Measurements from ENCODE around the gene CXCL6. TPM values are rescaled to one million over a fixed set of nuclear protein-coding genes. Genes with fewer than 3 reads are reported as not detected.

Gene CXCL6
- total RNA-seq (not detected), total RNA-seq (0 reads per million in 2 donors)

DNA sequence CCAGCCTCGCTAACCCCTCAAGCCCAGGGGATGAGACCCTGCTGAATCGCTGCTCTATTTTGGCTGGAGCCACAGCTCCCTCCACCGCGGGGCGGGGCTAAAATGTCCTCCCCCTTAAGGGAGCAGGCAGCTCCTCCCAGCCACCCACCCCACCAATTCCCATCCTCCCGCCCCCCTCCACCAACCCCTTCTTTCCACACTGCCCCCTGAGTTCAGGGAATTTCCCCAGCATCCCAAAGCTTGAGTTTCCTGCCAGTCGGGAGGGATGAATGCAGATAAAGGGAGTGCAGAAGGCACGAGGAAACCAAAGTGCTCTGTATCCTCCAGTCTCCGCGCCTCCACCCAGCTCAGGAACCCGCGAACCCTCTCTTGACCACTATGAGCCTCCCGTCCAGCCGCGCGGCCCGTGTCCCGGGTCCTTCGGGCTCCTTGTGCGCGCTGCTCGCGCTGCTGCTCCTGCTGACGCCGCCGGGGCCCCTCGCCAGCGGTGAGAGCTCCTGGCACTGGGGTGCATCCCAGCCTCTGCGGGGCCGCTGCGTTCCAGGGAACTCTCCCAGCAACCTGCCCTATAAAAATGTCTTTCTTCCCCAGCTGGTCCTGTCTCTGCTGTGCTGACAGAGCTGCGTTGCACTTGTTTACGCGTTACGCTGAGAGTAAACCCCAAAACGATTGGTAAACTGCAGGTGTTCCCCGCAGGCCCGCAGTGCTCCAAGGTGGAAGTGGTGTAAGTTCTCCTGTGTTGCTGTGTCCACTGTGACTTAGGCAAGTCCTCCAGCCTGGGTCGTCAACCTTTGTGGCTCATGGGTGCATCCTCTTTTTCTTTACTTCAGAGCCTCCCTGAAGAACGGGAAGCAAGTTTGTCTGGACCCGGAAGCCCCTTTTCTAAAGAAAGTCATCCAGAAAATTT, at the start of gene CXCL6:
Gene CXCL6, plus strand, starts transcription at position 306 of the 907 bp plus-strand sequence. Its CDS starts 73 bp downstream, at position 379.
- Mint-ChIP-seq H3K4me3 (no peak within 1 kb of the TSS), H3K4me1 (no peaks in the 10 kb centered on the region), H3K27me3 (peaks cover 16% of the 10 kb centered on the region), H3K27ac (no peak within 1 kb of the TSS), H3K36me3 (ENCODE audit: low read depth) (no peaks in the 10 kb centered on the region)
- DNase-seq (no peak), ATAC-seq (no peak)
- peaks cover 3% of the 10 kb centered on the region for H3K9me3 ChIP-seq (ENCODE audit: control insufficient read depth, low read length, poor library complexity, severe bottlenecking)

DNA sequence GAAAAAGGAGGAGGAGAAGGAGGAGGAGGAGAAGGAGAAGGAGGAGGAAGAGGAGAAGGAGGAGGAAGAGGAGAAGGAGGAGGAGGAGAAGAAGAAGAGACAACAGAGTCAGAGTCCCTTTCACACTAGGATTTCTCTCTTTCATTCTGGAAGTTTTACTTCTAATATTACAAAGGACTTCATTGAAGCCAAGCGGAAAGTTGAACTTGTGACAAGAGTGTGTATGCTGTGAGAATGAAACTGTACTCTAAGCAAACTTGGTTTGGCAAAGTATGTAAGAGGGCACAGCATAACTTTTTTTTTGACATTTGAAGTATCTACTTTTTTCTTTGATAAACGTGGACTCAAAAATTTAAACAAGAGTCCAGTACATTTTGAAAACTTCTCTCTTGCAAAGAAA, 48.1 kb upstream of the CXCL6 start:
- DNase-seq, result no peak
- no peaks in the 10 kb centered on the region for H3K27me3 Mint-ChIP-seq
- no peak overlapping the region for H3K4me3 Mint-ChIP-seq
- no peaks in the 10 kb centered on the region for H3K4me1 Mint-ChIP-seq
- H3K36me3 Mint-ChIP-seq (ENCODE audit: low read depth), result no peaks in the 10 kb centered on the region
- ATAC-seq, result no peak
- no peak overlapping the region for H3K27ac Mint-ChIP-seq
- no peaks in the 10 kb centered on the region for H3K9me3 ChIP-seq (ENCODE audit: control insufficient read depth, low read length, poor library complexity, severe bottlenecking)

DNA sequence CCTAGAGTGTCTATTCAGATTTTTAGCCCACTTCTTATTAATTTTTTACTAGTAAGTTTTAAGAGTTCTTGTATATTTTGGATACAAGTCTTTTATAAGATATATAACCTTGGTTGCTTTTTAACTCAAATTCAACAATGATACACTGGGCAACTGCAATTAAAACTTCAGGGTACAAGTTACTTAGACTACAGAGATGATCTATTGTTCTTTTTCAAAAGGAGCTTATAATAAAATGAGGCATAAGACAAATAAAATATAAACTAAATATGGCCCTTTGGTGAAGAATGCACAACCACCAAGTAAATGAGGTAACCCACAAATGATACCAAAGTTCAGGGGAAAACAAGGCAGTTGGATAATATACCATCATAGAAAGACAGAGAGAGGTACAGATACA, 37.6 kb upstream of the CXCL6 start:
- Mint-ChIP-seq H3K27me3 (no peaks in the 10 kb centered on the region), H3K4me3 (no peak overlapping the region), H3K4me1 (no peaks in the 10 kb centered on the region), H3K27ac (no peak overlapping the region), H3K36me3 (ENCODE audit: low read depth) (no peaks in the 10 kb centered on the region)
- ATAC-seq (no peak), DNase-seq (no peak)
- H3K9me3 ChIP-seq (ENCODE audit: control insufficient read depth, low read length, poor library complexity, severe bottlenecking), result no peaks in the 10 kb centered on the region

DNA sequence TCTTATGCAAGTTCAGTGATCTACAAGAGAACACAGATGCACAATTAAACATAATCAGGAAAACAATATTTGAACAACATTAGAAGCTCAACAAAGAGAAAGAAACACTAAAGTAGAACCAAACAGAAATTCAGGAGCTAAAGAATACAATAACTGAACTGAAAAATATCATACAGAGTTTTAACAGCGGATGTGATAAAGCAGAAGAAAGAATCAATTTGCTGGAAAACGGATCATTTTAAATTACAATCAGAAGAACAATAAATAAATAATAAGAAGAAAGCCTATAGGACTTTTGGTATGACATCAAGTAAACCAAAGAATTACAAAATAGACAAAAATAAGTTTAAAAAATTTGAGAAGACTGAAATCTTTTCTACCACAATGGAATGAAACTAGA, 36.3 kb upstream of the CXCL6 start:
- no peak overlapping the region for H3K27ac Mint-ChIP-seq
- DNase-seq (no peak), ATAC-seq (no peak)
- no peaks in the 10 kb centered on the region for H3K9me3 ChIP-seq (ENCODE audit: control insufficient read depth, low read length, poor library complexity, severe bottlenecking)
- H3K4me3 Mint-ChIP-seq, result no peak overlapping the region
- no peaks in the 10 kb centered on the region for H3K4me1 Mint-ChIP-seq
- no peaks in the 10 kb centered on the region for H3K36me3 Mint-ChIP-seq (ENCODE audit: low read depth)
- H3K27me3 Mint-ChIP-seq, result no peaks in the 10 kb centered on the region

DNA sequence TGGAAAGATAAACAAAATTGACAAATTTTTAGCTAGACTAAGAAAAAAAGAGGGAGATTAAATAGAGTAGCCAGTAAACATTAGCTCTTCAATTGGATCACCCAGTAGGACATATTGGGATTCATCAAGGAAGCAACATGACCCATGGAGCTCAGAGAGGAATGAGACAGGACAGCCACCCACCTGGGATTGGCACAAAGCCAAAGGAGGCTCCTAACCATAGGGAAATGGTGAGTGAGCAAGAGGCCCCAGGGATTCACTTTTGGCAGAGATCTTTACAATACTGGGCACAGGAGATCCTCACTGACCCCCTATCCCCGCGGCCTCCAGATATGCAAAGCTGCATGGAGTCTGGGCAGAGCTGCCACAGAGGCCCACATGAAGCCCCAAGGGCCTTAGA, 34.8 kb upstream of the CXCL6 start:
- H3K4me3 Mint-ChIP-seq, result no peak overlapping the region
- H3K36me3 Mint-ChIP-seq (ENCODE audit: low read depth), result no peaks in the 10 kb centered on the region
- ATAC-seq, result no peak
- no peaks in the 10 kb centered on the region for H3K9me3 ChIP-seq (ENCODE audit: control insufficient read depth, low read length, poor library complexity, severe bottlenecking)
- DNase-seq, result no peak
- H3K27ac Mint-ChIP-seq, result no peak overlapping the region
- no peaks in the 10 kb centered on the region for H3K27me3 Mint-ChIP-seq
- no peaks in the 10 kb centered on the region for H3K4me1 Mint-ChIP-seq

DNA sequence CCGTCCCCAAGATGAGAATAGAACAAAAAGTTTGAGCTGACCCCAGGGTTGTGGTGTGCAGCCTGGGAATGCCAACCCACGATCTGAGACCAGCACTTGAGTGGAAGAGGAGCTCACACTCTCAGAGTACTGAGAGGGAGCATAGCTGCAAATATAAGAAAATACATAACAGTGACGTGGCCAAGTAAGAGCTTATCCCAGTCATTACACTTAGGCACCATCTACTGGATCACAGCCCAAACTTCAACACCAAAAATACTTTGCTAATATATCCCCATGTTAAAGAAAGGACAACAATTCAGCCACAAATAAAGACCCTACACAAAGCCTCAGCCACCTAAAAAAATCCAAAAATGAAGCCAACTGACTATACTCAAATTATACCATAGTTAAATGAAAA, 33.3 kb upstream of the CXCL6 start:
- no peaks in the 10 kb centered on the region for H3K4me1 Mint-ChIP-seq
- H3K4me3 Mint-ChIP-seq, result no peak overlapping the region
- H3K27ac Mint-ChIP-seq, result no peak overlapping the region
- H3K9me3 ChIP-seq (ENCODE audit: control insufficient read depth, low read length, poor library complexity, severe bottlenecking), result no peaks in the 10 kb centered on the region
- DNase-seq (no peak), ATAC-seq (no peak)
- no peaks in the 10 kb centered on the region for H3K36me3 Mint-ChIP-seq (ENCODE audit: low read depth)
- H3K27me3 Mint-ChIP-seq, result no peaks in the 10 kb centered on the region

DNA sequence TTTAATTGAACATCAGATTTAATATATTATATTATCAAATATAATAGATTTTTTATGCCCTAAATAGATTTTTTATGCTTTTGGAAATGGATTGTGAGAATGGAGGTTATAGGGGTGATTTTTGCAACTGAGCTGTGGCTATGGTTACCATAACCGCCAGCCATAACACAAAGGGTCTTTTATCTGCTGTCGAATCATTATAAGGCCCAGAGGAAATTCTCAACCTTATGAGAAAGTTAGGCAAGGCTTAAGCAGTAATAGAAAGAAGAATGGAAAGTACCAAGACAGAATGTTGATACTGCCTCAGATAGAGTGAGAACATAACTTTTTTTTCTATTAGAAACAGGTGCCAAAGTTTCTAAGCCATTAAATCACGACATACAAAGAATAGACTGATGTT, 26.3 kb upstream of the CXCL6 start:
- Mint-ChIP-seq H3K36me3 (ENCODE audit: low read depth) (no peaks in the 10 kb centered on the region), H3K27ac (no peak overlapping the region), H3K4me3 (no peak overlapping the region), H3K4me1 (no peaks in the 10 kb centered on the region), H3K27me3 (no peaks in the 10 kb centered on the region)
- no peak for ATAC-seq
- H3K9me3 ChIP-seq (ENCODE audit: control insufficient read depth, low read length, poor library complexity, severe bottlenecking), result no peaks in the 10 kb centered on the region
- no peak for DNase-seq

DNA sequence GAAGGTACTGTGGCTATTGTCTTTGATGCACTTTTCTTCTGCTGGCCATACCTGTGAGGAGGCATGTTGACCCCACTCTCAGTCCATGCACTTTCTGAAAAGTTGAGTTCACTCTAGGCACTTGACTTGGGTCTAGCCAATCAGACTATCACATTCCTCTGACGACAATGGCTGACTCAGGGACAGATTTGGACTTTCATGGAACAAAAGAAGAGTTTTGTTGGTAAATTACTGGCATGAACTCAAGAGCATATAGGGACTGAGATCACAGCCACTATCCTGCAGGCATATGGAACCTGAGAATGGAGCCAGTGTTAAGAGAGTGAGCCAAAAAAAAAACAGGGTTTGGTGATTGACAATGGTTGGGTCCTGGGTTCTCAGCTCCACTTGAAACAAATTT, 24.6 kb upstream of the CXCL6 start:
- no peaks in the 10 kb centered on the region for H3K36me3 Mint-ChIP-seq (ENCODE audit: low read depth)
- H3K9me3 ChIP-seq (ENCODE audit: control insufficient read depth, low read length, poor library complexity, severe bottlenecking), result no peaks in the 10 kb centered on the region
- no peaks in the 10 kb centered on the region for H3K4me1 Mint-ChIP-seq
- H3K27me3 Mint-ChIP-seq, result no peaks in the 10 kb centered on the region
- H3K27ac Mint-ChIP-seq, result no peak overlapping the region
- DNase-seq (no peak), ATAC-seq (no peak)
- no peak overlapping the region for H3K4me3 Mint-ChIP-seq

DNA sequence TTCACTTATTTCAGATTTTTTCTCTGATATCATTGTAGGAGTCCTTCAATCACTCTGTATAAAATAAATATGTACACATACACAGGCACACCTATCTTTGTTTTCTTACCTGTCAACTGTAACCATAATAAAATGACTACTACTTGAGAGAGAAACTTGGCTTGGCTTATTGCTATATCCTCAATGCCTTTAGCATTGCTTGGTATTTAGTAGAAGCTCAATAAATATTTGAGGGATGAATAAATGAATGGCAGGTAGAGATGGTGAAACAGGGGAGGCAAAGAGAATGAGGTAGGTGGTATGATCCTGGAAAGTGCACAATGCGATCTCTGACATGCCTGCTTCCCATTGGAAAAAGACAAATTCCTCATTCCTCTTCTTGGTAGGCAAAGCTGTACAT, 21.8 kb upstream of the CXCL6 start:
- H3K9me3 ChIP-seq (ENCODE audit: control insufficient read depth, low read length, poor library complexity, severe bottlenecking), result no peaks in the 10 kb centered on the region
- Mint-ChIP-seq H3K27ac (no peak overlapping the region), H3K4me3 (no peak overlapping the region), H3K27me3 (no peaks in the 10 kb centered on the region), H3K36me3 (ENCODE audit: low read depth) (no peaks in the 10 kb centered on the region), H3K4me1 (no peaks in the 10 kb centered on the region)
- DNase-seq, result no peak
- ATAC-seq, result no peak

DNA sequence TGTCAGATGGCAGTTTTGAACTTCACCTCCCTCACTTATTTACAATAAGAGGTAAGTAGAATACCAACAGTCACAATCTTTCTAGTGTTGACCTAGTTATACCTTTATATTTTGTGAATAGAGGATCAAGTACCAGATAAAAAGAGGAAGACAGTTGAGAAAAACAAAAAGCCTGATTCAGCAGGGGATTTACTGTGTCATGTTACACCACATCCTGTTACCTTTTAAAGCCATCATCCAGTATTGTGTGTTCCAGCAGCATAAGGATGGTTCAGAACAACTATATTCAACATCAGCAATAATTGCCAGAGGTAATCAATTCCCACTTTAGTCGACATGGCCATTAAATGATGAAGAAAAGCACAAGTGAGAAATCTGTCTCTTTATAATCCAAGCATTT, 21.3 kb upstream of the CXCL6 start:
- H3K4me1 Mint-ChIP-seq, result no peaks in the 10 kb centered on the region
- H3K9me3 ChIP-seq (ENCODE audit: control insufficient read depth, low read length, poor library complexity, severe bottlenecking), result no peaks in the 10 kb centered on the region
- H3K27ac Mint-ChIP-seq, result no peak overlapping the region
- no peak for DNase-seq
- H3K36me3 Mint-ChIP-seq (ENCODE audit: low read depth), result no peaks in the 10 kb centered on the region
- no peaks in the 10 kb centered on the region for H3K27me3 Mint-ChIP-seq
- ATAC-seq, result peak; percentile 68
- no peak overlapping the region for H3K4me3 Mint-ChIP-seq

DNA sequence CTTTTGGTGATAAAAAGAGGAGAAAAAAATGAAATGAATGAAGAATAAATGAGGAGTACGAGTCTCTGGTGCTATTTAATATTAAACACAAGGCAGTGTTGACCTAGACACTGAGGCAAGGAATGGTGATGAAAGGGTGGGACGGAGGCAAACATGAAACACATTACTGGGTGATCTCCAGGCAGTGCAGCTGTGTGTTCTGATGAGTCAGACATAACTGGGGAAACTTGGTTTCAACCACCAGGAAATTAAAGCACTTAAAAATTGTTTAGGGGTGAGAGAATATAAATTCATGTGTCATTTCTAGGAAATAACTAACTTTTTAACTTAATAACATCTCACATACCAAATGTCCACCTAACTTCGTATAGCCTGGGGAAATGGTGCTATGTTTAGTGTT, 19.7 kb upstream of the CXCL6 start:
- Mint-ChIP-seq H3K4me3 (no peak overlapping the region), H3K27ac (no peak overlapping the region), H3K4me1 (no peaks in the 10 kb centered on the region), H3K27me3 (no peaks in the 10 kb centered on the region), H3K36me3 (ENCODE audit: low read depth) (no peaks in the 10 kb centered on the region)
- DNase-seq (no peak), ATAC-seq (no peak)
- H3K9me3 ChIP-seq (ENCODE audit: control insufficient read depth, low read length, poor library complexity, severe bottlenecking), result no peaks in the 10 kb centered on the region

DNA sequence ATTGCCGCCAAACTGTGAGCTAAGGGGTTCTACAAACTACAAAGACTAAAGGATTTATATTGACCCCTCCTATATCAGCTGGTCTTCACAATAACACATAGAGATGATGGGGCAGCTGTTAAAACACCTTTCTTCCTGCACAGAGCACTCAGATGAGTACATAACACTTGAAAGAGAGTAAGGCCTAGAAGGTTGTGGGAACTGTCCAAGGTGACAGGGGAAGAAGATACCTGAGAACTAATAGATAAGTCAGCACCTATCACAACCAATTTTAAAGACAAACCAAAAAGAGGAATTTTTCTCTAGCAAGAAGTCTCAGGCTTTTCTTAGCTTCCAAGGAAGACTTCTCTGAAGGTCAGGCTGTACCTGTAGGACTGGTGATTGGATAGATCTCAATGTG, 19.1 kb upstream of the CXCL6 start:
- H3K4me3 Mint-ChIP-seq, result no peak overlapping the region
- no peaks in the 10 kb centered on the region for H3K27me3 Mint-ChIP-seq
- H3K9me3 ChIP-seq (ENCODE audit: control insufficient read depth, low read length, poor library complexity, severe bottlenecking), result no peaks in the 10 kb centered on the region
- ATAC-seq (no peak), DNase-seq (no peak)
- no peaks in the 10 kb centered on the region for H3K4me1 Mint-ChIP-seq
- H3K27ac Mint-ChIP-seq, result no peak overlapping the region
- H3K36me3 Mint-ChIP-seq (ENCODE audit: low read depth), result no peaks in the 10 kb centered on the region

DNA sequence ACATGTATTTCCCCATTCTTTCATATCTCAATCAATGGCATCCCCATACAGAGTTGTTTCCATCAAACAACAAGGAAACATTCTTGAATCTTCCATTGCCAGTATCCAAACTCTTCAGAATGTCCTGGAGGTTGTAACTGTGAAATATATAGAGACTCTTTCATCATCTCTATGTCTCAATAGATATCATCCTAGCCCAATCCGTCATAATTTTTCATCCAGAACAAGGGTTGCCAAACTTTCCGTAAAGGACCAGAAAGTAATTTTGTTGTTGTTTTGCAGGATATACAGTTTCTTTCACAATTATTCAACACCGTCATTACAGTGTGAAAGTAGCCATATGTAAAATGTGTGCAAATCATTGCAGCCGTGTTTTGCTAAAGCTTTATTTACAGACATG, 15.2 kb upstream of the CXCL6 start:
- ATAC-seq (no peak), DNase-seq (no peak)
- Mint-ChIP-seq H3K27me3 (no peaks in the 10 kb centered on the region), H3K4me3 (no peak overlapping the region), H3K4me1 (no peaks in the 10 kb centered on the region), H3K27ac (no peak overlapping the region), H3K36me3 (ENCODE audit: low read depth) (no peaks in the 10 kb centered on the region)
- no peaks in the 10 kb centered on the region for H3K9me3 ChIP-seq (ENCODE audit: control insufficient read depth, low read length, poor library complexity, severe bottlenecking)

DNA sequence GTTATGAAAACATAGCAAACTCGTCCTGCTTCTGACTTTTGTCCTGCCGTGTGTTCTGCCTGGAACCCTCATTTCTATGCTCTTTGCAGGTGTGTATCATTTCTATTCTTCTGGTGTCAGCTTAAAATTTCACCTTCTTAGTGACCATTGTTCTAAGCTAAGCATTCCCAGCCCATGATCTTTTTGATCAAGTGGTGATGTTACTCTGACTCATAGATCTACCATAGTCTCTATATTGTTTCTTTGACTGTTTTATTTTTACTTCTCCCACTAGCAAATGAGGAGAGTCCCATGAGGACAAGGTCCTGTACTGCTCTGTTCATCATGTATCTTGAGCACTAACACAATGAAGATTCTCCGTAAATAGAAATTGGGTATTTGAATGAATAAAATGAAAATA, 14.1 kb upstream of the CXCL6 start:
- Mint-ChIP-seq H3K27me3 (no peaks in the 10 kb centered on the region), H3K4me1 (no peaks in the 10 kb centered on the region), H3K4me3 (no peak overlapping the region), H3K36me3 (ENCODE audit: low read depth) (no peaks in the 10 kb centered on the region), H3K27ac (no peak overlapping the region)
- ATAC-seq (no peak), DNase-seq (no peak)
- H3K9me3 ChIP-seq (ENCODE audit: control insufficient read depth, low read length, poor library complexity, severe bottlenecking), result no peaks in the 10 kb centered on the region
